NCI-H2107 treated with DMSO at 0.1 percent for 48 hours (cell line): ENCODE data around the gene DISP3.

ENCODE experiments used
- DNase-seq: peaks from one replicate; lab custom pipeline; 2025; ENCODE audit not compliant: unreplicated experiment; lab: John Stamatoyannopoulos, UW

Gene DISP3

DNA sequence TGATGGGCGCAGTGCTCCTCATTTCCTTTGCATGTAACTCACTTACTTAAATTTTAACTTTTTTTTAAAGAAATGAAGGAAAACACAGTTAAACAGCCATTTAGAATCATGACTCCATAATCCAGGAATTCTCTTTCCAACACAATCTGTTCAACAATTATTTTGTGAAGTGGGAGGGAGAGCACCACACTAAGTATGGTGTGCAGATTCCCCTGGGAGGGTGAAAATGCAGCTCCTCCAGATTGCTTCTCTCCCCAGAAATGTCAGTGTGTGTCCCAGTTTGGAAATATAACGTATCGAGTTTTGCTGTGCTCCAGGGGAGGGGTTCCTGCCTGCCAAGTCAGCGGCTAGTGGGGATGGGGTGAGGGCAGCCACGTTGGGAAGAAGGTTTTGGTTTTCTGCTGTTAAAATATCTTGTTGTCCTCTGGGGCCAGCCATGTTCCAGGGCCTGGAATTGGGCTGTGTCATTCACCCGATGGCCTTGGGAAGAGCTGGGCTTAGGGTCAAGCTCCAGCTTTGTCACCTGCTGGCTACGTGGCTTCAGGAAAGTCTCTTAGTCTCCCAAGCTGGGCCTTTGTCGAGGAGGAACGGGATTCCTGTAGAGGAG, 17.3 kb upstream of the DISP3 start:
- no peak for DNase-seq

DNA sequence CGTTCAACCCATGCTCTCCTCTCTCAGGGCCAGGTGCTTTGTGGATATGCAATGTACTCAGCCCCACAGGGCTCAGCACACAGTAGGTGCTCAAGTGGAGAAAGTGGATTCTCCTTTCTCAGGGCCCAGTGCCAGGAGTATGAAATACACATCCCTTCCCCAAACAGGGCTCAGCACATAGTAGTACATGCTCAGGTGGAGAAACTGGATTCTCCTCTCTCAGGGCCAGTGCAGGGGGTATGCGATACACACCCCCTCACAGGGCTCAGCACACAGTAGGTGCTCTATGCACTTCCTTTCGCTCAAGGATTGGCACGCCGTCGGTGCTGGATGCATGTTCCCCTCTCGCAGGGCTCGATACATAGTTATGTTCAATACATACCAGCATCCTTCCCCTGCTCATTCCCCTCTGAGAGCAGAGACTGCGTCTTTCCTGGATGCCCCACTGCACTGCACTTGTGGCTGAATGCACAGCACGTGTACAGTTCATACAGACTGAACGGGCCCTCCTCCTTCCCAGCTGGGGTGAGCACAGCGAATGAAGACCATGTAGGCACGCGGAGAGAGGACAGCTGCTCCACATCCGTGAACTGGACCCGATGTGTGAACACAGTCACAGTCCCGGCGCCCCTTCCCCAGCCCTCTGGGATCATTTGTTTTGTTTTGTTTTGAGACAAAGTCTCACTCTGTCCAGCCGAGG, 16.6 kb upstream of the DISP3 start:
- no peak for DNase-seq

DNA sequence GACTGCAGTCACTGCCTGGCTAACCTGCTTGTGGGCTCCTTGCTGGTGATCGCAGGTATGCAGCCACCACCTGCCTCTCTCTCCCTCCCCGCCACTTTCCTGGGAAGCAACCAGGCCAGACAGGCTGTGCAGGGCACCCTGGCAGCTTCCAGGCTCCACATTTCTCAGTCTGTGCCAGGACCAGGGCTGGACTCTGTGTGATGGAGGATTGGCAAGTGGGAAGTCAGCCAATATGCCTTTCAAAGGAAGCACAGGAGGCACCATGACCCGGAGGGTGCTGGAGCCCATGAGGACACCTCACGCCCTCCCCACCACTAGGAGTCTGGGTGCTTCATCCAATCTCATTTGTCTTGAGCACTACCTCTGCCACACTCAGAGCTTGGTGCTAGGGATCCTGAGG, 15.8 kb upstream of the DISP3 start:
- DNase-seq: no peak

DNA sequence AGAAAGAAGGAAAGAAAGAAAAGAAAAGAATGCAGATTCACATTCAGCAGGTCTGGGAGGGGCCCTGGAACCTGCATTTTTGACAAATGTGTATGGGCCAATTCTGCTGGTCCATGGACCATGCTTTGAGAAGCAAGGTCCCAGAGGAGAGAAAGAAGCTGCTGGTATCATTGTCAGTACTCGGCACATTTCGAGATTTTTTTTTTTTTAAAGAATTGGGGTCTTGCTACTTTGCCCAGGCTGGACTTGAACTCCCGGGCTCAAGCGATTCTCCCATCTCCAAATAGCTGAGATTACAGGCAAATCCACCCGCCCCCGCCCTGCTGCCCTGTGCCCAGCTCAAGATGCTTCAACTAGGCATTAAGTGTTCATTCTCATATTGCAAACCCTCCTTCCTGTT, 13.6 kb upstream of the DISP3 start:
- DNase-seq: no peak

DNA sequence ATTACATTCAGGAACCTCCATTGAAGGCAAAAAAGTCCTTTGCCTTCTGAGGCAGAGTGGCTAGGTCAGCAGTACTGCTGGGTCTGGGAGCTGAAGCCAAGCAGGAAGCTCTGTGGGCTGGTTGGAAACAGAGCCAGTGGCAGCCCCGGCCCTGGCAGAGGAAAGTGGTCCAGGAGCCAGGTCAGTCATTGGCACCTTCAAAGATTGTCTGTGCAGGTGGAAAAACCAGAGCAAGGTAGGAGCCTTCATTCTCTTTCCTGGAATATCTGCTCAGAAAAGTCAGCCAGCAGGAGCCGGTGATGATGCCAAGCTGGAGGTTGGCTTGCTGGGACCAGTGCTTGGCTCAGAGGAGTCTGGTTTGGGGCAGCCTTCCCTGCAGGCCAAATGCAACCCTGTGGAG, 12.5 kb upstream of the DISP3 start:
- no peak for DNase-seq

DNA sequence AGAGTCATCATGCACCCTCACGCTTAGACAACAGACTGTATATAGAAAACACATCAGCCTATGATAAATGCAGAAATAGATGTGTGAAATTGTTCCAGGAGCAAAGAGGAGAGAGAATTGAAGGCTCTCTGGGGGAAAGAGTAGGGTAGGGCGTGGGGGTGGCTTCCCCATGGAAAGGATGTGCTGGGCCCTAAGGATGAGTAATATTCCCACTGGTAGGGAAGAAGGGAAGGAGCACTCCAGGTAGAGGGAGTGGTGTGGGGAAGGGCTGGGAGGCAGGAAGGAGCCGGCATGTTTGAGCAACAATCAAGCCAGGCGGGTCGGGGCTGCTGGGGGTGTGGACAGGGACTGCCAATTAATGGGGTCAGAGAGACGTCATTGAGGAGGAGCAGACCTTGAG, 10.1 kb upstream of the DISP3 start:
- DNase-seq: no peak

DNA sequence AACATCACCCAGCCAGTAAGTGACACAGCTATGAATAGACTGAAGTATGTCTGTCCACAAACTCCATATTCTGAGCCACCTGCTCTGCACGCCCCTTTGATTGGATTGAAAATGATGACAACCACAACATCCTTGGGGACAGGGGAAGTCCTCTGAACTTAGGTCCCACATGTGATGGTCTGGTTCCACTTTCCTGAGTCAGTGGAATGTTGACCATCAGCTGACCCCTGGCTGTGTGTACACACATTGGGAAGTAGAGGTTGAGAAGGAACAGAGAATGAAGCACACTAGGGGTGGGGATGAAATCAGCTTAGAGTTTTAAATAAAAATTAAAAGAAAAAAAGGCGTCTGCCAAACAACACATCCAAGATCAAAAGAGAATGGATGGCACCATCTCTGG, 8.0 kb upstream of the DISP3 start:
- DNase-seq: no peak

DNA sequence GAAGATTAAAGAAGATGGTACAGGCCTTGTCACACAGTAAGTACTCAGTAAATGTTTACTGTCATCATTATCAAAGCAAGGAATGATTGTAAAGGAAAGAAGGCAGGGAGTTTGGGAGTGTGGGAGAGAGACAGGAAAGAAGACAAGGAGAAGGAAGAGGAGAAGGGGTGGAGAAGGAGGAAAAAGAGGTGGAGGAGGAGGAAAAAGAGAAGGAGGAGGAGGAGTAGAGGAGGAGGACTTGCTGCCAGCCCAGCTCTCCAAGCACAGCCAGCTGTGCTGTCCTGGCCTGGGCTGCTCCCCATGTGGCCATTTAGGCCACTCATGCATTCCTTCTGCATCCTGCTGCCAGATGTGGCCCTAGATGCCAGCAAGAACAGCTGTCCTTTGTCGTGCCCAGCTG, 7.5 kb upstream of the DISP3 start:
- no peak for DNase-seq

DNA sequence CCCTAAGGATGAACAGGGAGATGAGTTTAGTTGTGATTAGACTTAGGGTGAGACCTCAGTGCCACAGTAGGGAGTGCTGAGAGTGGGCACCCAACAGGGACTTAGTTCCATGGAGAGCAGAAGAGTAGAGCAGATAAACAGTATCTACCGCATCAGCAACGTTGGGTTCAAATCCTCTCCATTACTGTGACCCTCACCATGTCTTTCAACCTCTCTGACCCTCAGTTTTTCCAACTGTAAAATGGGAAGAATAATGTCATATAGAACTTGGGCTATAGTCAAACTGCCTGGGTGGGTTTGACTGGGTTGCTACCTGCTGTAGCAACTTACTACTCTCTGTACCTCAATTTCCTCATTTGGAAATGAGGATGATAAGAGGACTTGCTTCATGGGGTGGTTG, 6.7 kb upstream of the DISP3 start:
- no peak for DNase-seq

DNA sequence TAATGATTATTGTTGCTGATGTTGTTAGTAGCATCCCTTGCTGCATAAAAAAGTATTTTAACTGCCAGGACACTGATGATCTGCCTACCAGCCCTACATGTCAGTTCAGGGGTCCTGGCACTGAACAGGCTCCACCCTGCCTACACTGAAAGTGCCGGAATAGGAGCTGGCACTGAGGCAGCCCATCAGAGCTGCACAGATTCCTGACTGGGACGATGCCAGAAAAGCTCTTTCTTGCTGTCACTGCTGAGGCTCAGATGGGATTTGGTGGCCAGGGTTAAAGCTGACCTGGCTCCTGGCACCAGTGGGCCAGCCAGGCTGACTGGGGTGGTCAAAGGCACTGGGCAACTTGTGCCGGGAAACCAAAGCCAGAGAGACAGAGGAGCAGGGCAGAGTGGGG, 6.2 kb upstream of the DISP3 start:
- no peak for DNase-seq

DNA sequence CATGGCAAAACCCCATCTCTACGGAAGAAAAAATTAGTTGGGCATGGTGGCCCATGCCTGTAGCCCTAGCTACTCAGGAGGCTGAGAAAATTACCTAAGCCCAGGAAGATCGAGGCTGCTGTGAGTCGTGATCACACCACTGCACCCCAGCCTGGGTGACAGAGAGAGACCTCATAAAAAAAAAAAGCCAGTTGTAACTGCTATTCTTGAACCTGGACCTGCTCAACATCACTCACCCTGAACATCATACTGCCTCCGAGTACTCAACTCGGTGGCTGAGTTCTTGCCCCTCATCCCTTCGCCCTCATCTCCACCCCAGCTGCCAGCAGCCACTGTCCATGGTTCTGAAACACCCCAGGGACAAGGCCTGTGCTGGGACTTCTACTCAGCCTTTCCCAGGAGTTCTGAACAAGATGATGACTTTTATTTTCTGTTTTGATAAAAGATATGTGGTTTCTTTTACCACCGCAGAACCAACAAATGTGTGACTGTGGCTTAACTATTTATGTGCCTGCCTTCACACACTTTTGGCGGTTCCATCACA, 5.4 kb upstream of the DISP3 start:
- DNase-seq: no peak

DNA sequence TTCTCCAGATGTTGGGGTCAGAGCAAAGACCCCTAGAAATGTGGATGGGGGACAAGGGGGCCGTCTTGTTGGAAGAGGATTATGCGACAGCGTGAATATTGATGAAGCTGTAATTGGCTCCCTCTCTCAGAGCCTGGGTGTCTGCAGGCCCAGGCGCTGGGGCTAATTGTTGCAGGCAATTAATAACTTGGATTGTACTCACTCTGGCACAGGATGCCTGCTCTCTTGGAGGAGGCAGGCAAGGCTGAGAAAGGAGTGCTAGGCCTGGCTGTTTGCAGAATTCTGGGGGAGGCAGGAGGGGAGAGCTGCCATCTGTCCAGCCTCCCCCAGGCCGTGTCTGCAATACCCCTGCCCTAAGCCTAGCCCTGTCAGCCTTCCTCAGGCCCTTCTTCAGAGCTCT, 4.1 kb upstream of the DISP3 start:
- no peak for DNase-seq

DNA sequence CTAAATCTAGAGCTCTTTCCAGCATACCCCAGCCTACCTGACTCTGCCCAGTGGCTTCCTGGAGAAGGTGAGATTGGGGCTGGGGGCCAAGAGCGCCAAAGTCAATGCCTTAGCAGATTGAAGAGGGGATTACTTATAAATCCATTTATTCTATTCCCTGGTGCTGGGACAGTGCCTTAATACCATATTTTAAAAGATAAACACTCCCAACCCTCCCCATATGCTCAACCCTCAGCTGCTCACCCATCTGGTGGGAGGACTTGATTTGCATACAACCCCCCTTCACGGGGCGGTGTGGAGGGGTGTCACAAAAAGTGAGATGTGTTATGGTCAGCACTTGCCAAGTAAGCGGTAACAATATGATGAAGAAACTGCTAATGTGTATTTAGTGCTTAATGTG, 3.2 kb upstream of the DISP3 start:
- no peak for DNase-seq

DNA sequence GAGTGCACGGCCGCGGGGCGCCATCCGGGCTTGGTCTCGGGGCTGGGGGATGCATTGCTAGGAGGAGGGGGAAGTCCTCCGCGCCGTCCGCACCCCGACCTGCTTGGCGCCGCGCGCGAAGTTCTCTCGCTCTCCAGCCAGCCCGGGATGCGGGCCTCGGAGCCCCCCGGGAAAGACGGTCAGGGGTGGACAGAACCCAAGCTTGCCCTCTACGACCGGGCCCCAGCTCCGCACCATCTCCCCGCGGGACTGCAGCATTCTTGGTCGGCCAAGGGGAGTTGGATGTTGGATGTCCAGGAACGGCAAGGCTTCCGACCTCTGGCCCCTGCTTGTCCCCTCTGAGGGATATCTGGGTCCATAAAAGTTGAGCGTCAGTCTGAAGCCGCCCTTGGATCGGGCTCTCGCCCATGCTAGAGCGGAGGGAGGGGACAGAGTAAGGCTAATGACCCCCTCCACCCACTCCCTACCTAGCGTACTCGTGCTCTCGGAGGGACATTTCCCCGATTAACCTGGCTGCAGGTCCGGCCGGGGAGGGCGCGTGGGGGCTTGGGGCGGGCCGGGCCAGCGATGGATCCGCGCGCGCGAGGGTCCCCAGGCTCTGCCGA, 522 bp downstream of the DISP3 start:
- no peak for DNase-seq

DNA sequence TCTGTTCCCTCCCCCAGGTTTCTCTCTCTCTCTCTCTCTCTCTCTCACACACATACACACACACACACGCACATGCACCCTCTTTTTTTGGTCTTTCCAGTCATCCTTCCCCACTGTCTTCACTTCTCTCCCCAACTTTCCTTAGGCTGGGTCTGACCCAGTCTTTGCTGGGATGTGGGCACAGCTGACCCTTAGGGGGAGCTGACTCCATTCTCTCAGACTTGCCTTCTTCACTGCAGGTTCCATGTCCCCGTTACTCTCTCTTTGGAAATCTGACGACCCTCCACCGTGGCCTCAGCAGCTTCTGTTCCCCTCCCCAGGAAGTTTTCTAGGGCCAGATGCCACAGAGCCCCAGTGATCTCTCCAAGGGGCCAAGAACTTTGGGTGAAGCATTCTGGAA, 2.1 kb downstream of the DISP3 start:
- no peak for DNase-seq

DNA sequence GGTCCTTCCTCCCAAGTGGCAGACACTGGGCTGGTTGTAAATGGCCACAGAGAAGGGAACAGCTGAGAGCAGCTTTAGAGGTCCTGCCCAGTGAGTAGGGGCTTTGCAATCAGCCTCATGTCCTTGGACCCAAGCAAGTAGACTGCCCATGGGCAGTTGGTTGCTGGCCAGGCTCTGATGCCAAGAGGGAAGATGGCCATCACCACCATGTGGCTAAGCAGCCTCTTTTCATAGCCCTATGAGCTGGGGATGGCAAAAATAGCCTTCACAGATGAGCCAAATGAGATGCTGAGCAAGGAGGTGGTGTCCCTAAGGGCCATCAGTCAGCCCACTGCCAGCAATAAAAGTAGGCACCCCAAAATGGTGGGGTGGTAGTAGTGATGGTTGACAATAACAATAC, 3.2 kb downstream of the DISP3 start:
- no peak for DNase-seq

DNA sequence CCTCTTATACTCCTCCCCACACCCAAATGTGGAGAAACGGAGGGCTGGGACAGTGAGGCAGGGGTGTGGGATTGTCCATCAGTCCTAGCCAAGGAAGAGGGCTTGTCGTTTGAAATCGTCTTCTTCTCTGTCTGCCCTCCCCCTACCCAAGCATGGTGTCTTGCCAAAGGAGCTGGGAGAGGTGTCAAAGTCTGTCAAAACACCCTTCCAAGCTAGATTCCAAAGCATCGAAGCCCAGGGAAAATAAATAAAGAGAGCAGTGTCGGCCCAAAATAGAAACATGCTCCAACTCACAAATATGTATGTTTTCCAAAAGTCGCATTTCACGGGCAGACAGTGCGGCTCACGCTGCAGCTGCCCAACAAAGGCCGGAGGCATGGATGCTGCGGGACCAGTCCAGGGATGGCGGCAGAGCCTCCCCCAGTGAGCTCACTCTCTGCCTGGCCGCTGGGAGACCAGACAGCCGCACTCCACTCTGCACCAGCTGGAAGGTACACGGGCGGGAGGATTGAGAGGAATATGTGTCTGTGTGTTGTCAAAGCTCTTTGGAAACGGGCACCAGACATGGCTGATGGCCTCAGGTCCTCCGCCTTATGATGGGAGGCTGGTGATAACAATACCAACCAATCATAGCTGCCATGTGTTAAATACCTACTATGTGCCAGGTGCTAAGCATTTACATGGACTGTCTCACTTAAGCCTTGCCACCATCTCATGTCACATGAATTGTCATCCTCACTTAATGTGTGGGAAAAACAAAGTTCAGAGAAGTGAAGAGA, 3.9 kb downstream of the DISP3 start:
- DNase-seq: no peak

DNA sequence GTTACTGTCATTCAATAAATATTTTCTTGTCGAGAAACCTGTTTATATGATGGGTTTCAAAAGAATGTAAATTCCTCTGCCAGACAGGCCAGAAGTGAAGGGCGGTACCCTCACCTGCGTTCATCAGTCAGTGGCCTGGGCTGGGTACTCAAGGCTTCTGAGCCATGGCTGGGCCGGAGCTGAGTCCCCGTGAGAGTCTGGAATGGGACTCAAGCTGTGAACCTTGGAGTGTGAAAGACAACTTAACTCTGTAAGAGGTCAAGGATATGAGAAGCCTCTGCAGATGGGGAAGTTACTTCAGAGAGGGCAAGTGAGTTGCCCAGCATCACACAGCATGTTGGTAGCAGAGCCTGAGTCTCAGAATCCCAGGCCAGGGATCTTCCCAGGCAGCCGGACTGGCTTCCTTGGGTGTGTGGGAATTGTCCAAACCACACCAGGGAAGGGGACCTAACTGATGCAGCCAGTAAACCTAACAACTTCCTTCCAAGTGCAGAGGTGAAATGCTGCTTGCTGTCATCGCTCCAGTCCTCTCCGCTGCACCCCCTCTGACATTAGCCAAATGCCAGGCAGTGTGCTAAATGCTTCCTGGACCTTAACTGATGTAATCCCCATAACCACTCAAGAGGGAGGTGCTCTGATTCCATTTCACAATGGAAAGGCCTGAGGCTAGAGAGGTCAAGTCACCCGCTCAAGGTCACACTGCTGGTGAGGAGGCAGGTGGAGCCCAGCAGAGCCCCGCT, 4.8 kb downstream of the DISP3 start:
- no peak for DNase-seq

DNA sequence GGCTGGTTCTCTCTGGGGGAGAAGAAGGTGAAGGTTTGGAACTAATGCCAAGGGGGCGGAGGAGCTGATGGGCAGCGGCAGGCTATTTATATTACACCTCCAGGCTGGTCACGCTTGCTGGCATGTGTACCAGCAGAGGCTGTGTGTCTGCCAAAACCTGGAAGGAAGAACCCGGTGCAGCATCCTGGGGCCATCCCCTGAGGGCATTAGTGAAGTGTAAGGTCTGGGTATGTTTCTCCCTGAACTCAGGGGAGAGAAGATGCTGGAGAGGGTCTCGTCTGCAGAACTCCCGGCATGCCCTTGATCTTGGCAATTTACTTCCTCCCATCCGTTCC, 5.3 kb downstream of the DISP3 start:
- no peak for DNase-seq

DNA sequence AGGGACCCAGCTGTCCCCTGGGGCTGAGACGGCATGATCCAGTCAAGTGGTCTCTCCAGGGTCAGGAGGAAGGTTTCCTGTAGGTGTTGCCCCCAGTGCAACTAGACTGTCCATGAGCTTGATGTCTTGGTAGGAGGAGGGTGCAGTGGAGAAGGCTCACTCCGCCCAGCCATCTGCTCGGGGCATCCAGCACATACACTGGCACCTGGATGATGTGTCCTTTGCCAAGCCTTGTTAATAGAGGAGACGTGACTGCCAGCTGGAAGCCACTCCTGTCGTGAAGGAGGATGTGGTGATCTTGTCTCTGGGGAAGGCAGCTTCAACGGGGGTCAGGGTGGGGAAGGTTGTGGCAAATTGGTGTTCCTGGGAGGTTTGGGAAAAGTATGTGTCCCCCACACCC, 6.2 kb downstream of the DISP3 start:
- no peak for DNase-seq
